Mucosa of descending colon (tissue), 3 donors: Measurements from ENCODE around the gene FZR1. TPM values are rescaled to one million over a fixed set of nuclear protein-coding genes. Genes with fewer than 3 reads are reported as not detected.

Experiments used
- ATAC-seq: fragments of 200-7000 bp; cut with Tn5 transposase; one replicate; pipeline ENCODE4 v1.9.1; 2020; ENCODE audit warnings: mild to moderate bottlenecking, moderate library complexity
- DNase-seq, 3 donors: peaks; one replicate each; pipeline ENCODE4 v3.0.0-alpha.2; 2020
- H3K36me3 ChIP-seq: fragments of 200-600 bp; one replicate; pipeline ENCODE4 v1.8.0; 2021; ENCODE audit warnings: low read depth, mild to moderate bottlenecking
- H3K4me1 ChIP-seq: fragments of 200-600 bp; one replicate; pipeline ENCODE4 v1.8.0; 2021; ENCODE audit warnings: low read depth, mild to moderate bottlenecking
- H3K4me3 ChIP-seq: fragments of 200-600 bp; one replicate; pipeline ENCODE4 v1.8.0; 2021; ENCODE audit warnings: mild to moderate bottlenecking
- H3K9me3 ChIP-seq: fragments of 200-600 bp; one replicate; pipeline ENCODE4 v1.8.0; 2021; ENCODE audit warnings: mild to moderate bottlenecking
- CTCF ChIP-seq: fragments of 200-600 bp; IDR thresholded peaks from one replicate; pipeline ENCODE4 v1.8.0; 2022; ENCODE audit warnings: antibody characterized with exemption, mild to moderate bottlenecking
- intact Hi-C, 2 donors: fragments of 100-400 bp; cut with DNase I in 1 of 2; cut with micrococcal nuclease in 1 of 2; formaldehyde crosslinking; loops; one replicate each; pipeline versions ENCODE4 v1.11.0 to v1.11.1; 2022; cut with DNase I, micrococcal nuclease
- total RNA-seq, 3 donors: library from RNA; stranded (reverse); fragmentation: NEBNext Ultra II Directional in 2 of 3; extraction: Animal tissue kit (Norgen Biotek cat#: 25700) in 2 of 3; gene quantifications; one replicate each; pipeline versions ENCODE4 v1.2.1 to v1.2.4, GENCODE V29; 2021 to 2023
- donor health status: DM: no; HTN: no; CAD: no; lungs with moderate emphysema.
- donor health status: DM: no; HTN: no; CAD: no.
- donor health status: DM: no; HTN: yes; CAD: no.

FZR1 gene
- total RNA-seq, 3 donors from 2014 or later: 35.9 to 59.6 (median 46.4) TPM

DNA sequence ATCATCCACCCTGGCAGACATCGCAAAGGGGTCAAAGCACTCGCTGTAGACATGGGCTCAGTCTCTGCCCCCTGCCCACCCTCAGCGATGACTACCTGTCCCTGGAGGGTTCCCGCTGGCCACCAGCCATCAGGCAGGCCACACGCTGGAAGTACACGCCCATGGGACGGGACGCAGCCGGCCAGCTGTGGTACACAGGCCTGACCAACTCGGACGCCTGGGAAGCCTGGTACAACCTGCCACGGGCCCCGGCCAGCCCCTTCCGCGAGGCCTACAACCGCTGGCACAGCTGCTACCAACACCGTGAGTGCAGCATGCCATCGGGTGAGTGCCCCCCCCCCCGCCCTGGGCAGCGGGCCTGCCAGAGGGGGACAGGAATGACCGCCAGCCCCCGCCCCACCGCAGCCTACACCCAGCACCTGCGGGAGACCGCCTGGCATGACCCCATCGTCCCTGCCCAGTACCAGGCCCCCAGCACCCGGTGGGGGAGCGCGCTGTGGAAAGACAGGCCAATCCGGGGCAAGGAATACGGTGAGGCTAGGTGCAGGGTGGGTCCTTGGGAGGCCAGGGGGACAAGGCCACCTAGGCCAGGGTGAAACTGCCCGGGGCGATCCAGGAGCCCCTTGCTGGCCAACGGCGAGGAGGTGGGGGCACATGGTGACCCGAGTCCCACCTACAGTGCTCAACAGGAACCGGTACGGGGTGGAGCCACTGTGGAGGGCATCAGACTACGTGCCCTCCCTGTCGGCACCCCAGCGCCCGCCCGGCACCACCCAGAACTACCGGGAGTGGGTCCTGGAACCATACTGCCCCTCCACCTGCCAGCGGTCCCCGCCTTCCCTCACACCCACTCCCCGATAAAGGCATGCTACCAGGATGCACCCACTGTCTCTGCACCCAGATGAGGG, 37.3 kb downstream of the FZR1 start:
- peak in 1 of 3 donors; percentile 53 for DNase-seq
- intact Hi-C loops: loop anchor here in 1 of 2 donors (10.0 kb wide), 1 partner anchor 71 kb away; no protein-coding TSS in a partner anchor
- Histone ChIP-seq H3K4me1 (no peaks in the 10 kb centered on the region), H3K4me3 (no peak overlapping the region), H3K36me3 (no peaks in the 10 kb centered on the region), H3K9me3 (no peaks in the 10 kb centered on the region)
- TF ChIP-seq CTCF: no peak
- no peak for ATAC-seq

DNA sequence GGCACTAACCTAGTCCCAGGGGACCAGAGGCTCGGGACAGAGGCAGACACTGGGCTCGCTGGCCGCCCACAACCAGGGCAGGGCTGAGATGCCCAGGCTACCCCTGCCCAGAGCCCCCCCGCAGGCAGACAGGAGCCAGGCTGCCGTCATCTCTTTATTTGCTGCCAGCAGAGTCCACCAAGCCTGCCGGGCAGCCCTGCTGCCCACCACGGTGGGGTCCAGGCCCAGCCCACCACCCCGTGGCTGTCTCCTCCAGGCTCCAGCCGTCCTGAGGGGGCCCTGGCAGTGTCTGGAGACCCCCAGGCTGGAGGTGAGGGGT, 37.9 kb downstream of the FZR1 start:
- ATAC-seq (no peak), DNase-seq (no peak)
- no peak overlapping the region for H3K4me3 ChIP-seq
- no peak for TF ChIP-seq CTCF
- no peaks in the 10 kb centered on the region for H3K4me1 ChIP-seq
- H3K36me3 ChIP-seq: no peaks in the 10 kb centered on the region
- intact Hi-C loops: loop anchor here in 1 of 2 donors (10.0 kb wide), 1 partner anchor 71 kb away; no protein-coding TSS in a partner anchor
- no peaks in the 10 kb centered on the region for H3K9me3 ChIP-seq

DNA sequence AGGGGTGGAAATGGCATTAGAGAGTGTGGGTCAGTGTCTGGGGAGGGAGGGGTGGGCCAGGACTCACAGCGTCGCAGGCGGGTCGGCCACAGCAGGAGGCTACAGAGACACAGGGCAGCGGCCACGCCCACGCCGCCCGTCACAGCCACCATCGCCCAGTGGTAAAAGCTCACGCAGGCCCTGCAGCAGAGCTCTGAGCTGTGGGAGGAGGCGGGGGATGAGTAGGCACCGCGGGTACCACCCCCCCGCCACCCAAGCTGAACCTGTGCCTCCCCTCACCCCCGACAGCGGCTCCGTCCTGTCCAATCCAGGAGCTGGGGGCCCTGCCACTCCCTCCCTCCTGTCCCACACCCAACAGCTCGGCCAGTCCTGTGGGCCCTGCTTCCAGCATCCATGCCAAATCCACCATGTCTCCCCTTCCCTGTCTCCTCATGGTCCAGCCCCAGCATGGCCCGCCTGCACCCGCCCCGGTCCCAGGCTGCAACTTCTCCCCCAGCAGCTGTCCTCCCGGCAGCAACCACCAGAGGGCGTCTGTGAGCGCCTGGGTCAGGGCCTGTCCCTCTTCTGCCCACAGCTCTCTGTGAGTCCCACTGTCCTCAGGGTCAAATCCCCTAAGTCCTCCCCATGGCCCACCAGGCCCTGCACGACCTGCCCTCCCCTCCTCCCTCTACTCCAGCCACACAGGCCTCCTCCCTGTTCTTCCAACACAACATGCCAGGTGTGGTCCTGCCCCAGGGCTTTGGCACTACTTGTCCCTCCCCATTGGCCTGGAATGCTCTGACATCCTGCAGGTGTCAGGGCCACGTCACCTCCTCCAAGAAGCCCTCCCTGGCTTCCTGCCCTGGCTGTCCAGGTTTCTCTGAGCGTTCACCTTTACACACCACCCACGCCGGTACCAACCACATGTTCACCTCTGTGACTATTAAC, 38.9 kb downstream of the FZR1 start:
- no peak overlapping the region for H3K4me3 ChIP-seq
- intact Hi-C loops: loop anchor here in 1 of 2 donors (10.0 kb wide), 1 partner anchor 70 kb away; no protein-coding TSS in a partner anchor
- H3K9me3 ChIP-seq: no peaks in the 10 kb centered on the region
- peak; percentile 94 for TF ChIP-seq CTCF
- H3K4me1 ChIP-seq: no peaks in the 10 kb centered on the region
- no peaks in the 10 kb centered on the region for H3K36me3 ChIP-seq
- peak; percentile 75 to 91 (median 84) for DNase-seq
- peak; percentile 88 for ATAC-seq

DNA sequence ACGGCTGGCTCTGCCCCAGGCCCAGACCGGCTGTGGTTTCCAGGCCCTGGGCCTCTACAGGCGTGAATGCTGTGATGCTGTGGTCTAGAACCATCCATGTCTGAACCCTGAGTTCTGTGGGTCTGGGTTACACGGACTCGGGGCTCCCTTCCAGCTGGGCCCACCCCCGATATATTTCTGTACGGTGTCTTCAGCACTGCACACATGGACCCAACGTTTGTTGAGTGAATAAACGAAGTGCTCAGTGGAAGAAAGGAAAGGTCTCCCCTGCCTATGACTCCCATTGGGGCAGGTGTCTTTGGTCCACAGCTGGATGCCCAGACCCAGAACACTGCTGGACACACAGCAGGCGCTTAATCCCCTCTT, 39.5 kb downstream of the FZR1 start:
- no peaks in the 10 kb centered on the region for H3K4me1 ChIP-seq
- intact Hi-C loops: loop anchor here in 1 of 2 donors (10.0 kb wide), 1 partner anchor 69 kb away; no protein-coding TSS in a partner anchor
- TF ChIP-seq CTCF: no peak
- H3K9me3 ChIP-seq: no peaks in the 10 kb centered on the region
- no peak for ATAC-seq
- H3K36me3 ChIP-seq: no peaks in the 10 kb centered on the region
- no peak for DNase-seq
- no peak overlapping the region for H3K4me3 ChIP-seq

DNA sequence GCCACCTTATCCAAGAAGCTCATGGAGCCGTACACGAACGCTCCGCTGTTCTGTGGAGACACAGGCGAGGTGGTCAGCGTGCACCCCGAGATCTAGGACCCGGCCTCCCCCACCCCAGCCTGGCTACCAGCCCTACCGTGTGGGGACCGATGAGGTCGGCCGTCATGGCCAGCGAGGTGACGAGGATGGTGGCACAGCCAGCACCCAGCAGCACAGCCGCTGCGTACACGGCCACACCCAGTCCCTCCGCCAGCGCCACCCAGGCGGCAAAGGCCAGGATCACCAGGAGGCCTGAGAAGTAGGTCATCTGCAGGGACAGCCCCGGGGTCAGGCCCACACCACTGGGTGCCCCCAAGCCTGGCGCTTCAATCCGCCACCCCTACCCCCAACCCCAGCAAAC, 40.0 kb downstream of the FZR1 start:
- Histone ChIP-seq H3K9me3 (no peaks in the 10 kb centered on the region), H3K36me3 (no peaks in the 10 kb centered on the region), H3K4me1 (no peaks in the 10 kb centered on the region), H3K4me3 (no peak overlapping the region)
- TF ChIP-seq CTCF: no peak
- DNase-seq (no peak), ATAC-seq (no peak)
- intact Hi-C loops: loop anchor here in 1 of 2 donors (10.0 kb wide), 1 partner anchor 69 kb away; no protein-coding TSS in a partner anchor
